Measurements from ENCODE around the gene CYP27A1. TPM values are rescaled to one million over a fixed set of nuclear protein-coding genes. Genes with fewer than 3 reads are reported as not detected.

CYP27A1 gene
- total and polyA plus RNA-seq, 7 donors, result 9.3 to 48.4 (median 32.0) TPM

- intact Hi-C loops (cut with DNase I), result no loop called here
- peak overlapping the region; percentile 75 for H3K27ac ChIP-seq
- DNase-seq (no peak), ATAC-seq (no peak)
- H3K27me3 ChIP-seq (ENCODE audit: insufficient read depth in 3 of 3, low read length in 2 of 3), result no peaks in the 10 kb centered on the region
- 70 to 83% (median 82%) methylated on average over 5 of the region's 5 CpGs for WGBS, 3 donors
- TF ChIP-seq CTCF (IDR thresholded peaks at IDR 0.05), result no peak
- H3K4me1 ChIP-seq, result peaks cover 24% of the 10 kb centered on the region
- H3K36me3 ChIP-seq (ENCODE audit: insufficient read depth in 1 of 2, low read depth in 1 of 2), result peaks cover 0 to 40% of the 10 kb centered on the region in 2 donors
- no peak overlapping the region for H3K4me3 ChIP-seq
- no peaks in the 10 kb centered on the region for H3K9me3 ChIP-seq
Measured at GRCh38 chr2:218815244-218815637, 33.3 kb downstream of the CYP27A1 start.

GRCh38 chr2:218815649-218816048 lies 33.7 kb downstream of the CYP27A1 start:
- DNase-seq (no peak), ATAC-seq (no peak)
- intact Hi-C loops (cut with DNase I), result no loop called here
- no peak overlapping the region for H3K4me3 ChIP-seq
- H3K27me3 ChIP-seq (ENCODE audit: insufficient read depth in 3 of 3, low read length in 2 of 3), result no peaks in the 10 kb centered on the region
- peaks cover 0 to 40% of the 10 kb centered on the region in 2 donors for H3K36me3 ChIP-seq (ENCODE audit: insufficient read depth in 1 of 2, low read depth in 1 of 2)
- no peak for TF ChIP-seq CTCF (IDR thresholded peaks at IDR 0.05)
- H3K9me3 ChIP-seq, result no peaks in the 10 kb centered on the region
- H3K27ac ChIP-seq, result peak overlapping the region; percentile 75
- 87 to 89% (median 89%) methylated on average over 4 of the region's 4 CpGs for WGBS, 3 donors
- peaks cover 25% of the 10 kb centered on the region for H3K4me1 ChIP-seq

- ATAC-seq, result peak; percentile 64 to 88 (median 76)
- H3K4me1 ChIP-seq, result peaks cover 18% of the 10 kb centered on the region
- DNase-seq, result peak; percentile 44 to 88
- H3K9me3 ChIP-seq, result no peaks in the 10 kb centered on the region
- H3K27me3 ChIP-seq (ENCODE audit: insufficient read depth in 3 of 3, low read length in 2 of 3), result no peaks in the 10 kb centered on the region
- intact Hi-C loops (cut with DNase I), result no loop called here
- H3K4me3 ChIP-seq, result no peak overlapping the region
- peaks cover 0 to 40% of the 10 kb centered on the region in 2 donors for H3K36me3 ChIP-seq (ENCODE audit: insufficient read depth in 1 of 2, low read depth in 1 of 2)
- 22 to 40% (median 30%) methylated on average over 2 of the region's 2 CpGs for WGBS, 3 donors
- peak overlapping the region; percentile 75 for H3K27ac ChIP-seq
- no peak for TF ChIP-seq CTCF (IDR thresholded peaks at IDR 0.05)
Measured at GRCh38 chr2:218816561-218817011, 34.6 kb downstream of the CYP27A1 start.

- no peak for ATAC-seq
Measured at GRCh38 chr2:218819093-218819492, 37.1 kb downstream of the CYP27A1 start.

More at GRCh38 chr2:218819093-218819492, 37.1 kb downstream of the CYP27A1 start:
- intact Hi-C loops (cut with DNase I), result no loop called here
- no peak for DNase-seq
- 60 to 80% (median 67%) methylated on average over 7 of the region's 7 CpGs for WGBS, 3 donors
- Histone ChIP-seq H3K9me3 (no peaks in the 10 kb centered on the region), H3K27ac (peak overlapping the region; percentile 75), H3K36me3 (ENCODE audit: insufficient read depth in 1 of 2, low read depth in 1 of 2) (peaks cover 0 to 26% of the 10 kb centered on the region in 2 donors), H3K4me3 (no peak overlapping the region), H3K4me1 (peaks cover 22% of the 10 kb centered on the region), H3K27me3 (ENCODE audit: insufficient read depth in 3 of 3, low read length in 2 of 3) (no peaks in the 10 kb centered on the region)
- no peak for TF ChIP-seq CTCF (IDR thresholded peaks at IDR 0.05)

Data from psoas muscle (tissue), 8 donors.